ENCODE results near the gene PTBP3.
"Not testable (repeated sequence)": the region's sequence is repeated elsewhere in the genome, so short reads cannot be mapped to it uniquely, and the experiment has no call there.

PTBP3 gene

GRCh38 chr9:112322701-112323377, 10.6 kb downstream of the PTBP3 start:
- no peak for DNase-seq (ENCODE audit: low spot score)

GRCh38 chr9:112316258-112316943, 17.0 kb downstream of the PTBP3 start:
- no peak for DNase-seq (ENCODE audit: low spot score)

- no peak for DNase-seq (ENCODE audit: low spot score)
Measured at GRCh38 chr9:112315331-112316257, 17.8 kb downstream of the PTBP3 start.

GRCh38 chr9:112312139-112312538, 21.3 kb downstream of the PTBP3 start:
- DNase-seq (ENCODE audit: low spot score), result no peak

GRCh38 chr9:112311497-112311896, 21.9 kb downstream of the PTBP3 start:
- DNase-seq (ENCODE audit: low spot score), result no peak

GRCh38 chr9:112310826-112311225, 22.6 kb downstream of the PTBP3 start:
- no peak for DNase-seq (ENCODE audit: low spot score)

GRCh38 chr9:112308588-112308987, 24.8 kb downstream of the PTBP3 start:
- DNase-seq (ENCODE audit: low spot score), result no peak

GRCh38 chr9:112301420-112301819, 32.0 kb downstream of the PTBP3 start:
- no peak for DNase-seq (ENCODE audit: low spot score)

- DNase-seq (ENCODE audit: low spot score), result no peak
Measured at GRCh38 chr9:112299514-112299913, 33.9 kb downstream of the PTBP3 start.

GRCh38 chr9:112296929-112297328, 36.5 kb downstream of the PTBP3 start:
- DNase-seq (ENCODE audit: low spot score), result no peak

- no peak for DNase-seq (ENCODE audit: low spot score)
Measured at GRCh38 chr9:112295174-112295573, 38.2 kb downstream of the PTBP3 start.

GRCh38 chr9:112288029-112288428, 45.4 kb downstream of the PTBP3 start:
- no peak for DNase-seq (ENCODE audit: low spot score)

GRCh38 chr9:112286926-112287325, 46.5 kb downstream of the PTBP3 start:
- no peak for DNase-seq (ENCODE audit: low spot score)

- DNase-seq (ENCODE audit: low spot score), result no peak
Measured at GRCh38 chr9:112285056-112285455, 48.4 kb downstream of the PTBP3 start.

- no peak for DNase-seq (ENCODE audit: low spot score)
Measured at GRCh38 chr9:112283582-112284253, 49.7 kb downstream of the PTBP3 start.

- DNase-seq (ENCODE audit: low spot score), result not testable (repeated sequence)
Measured at GRCh38 chr9:112282841-112283240, 50.6 kb downstream of the PTBP3 start.

- no peak for DNase-seq (ENCODE audit: low spot score)
Measured at GRCh38 chr9:112280904-112281303, 52.5 kb downstream of the PTBP3 start.

- DNase-seq (ENCODE audit: low spot score), result no peak
Measured at GRCh38 chr9:112279501-112279900, 53.9 kb downstream of the PTBP3 start.

- DNase-seq (ENCODE audit: low spot score), result no peak
Measured at GRCh38 chr9:112278152-112278551, 55.3 kb downstream of the PTBP3 start.

- no peak for DNase-seq (ENCODE audit: low spot score)
Measured at GRCh38 chr9:112274600-112274999, 58.8 kb downstream of the PTBP3 start.

- DNase-seq (ENCODE audit: low spot score), result no peak
Measured at GRCh38 chr9:112273876-112274275, 59.5 kb downstream of the PTBP3 start.

- no peak for DNase-seq (ENCODE audit: low spot score)
Measured at GRCh38 chr9:112271466-112272098, 61.8 kb downstream of the PTBP3 start.
